NCI-H1105 (cell line): ENCODE results near the gene PPP1R2.
"Not testable (repeated sequence)": the region's sequence is repeated elsewhere in the genome, so short reads cannot be mapped to it uniquely, and the experiment has no call there.

Source experiments
- DNase-seq: peaks from one replicate; lab custom pipeline; 2025; lab: John Stamatoyannopoulos, UW

PPP1R2 gene

DNA sequence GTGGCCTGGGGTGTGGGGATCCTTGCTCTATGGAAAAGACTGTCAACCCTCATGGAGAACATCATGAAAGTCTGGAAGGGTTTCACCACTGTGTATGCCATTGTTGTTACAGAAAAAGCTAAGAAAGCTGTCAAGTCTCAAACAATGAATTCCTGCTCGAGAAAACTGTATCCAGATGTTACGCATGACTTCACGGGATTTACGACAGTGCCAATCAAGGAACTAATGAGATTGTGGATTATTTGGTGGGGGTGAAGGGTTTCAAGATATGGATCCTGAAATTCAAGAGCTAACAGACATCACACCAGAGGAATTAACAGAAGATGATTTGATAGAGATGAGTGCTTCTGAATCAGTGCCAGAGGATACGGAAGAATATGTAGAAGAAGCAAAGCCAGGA is 7.8 kb downstream of the PPP1R2 start:
- no peak for DNase-seq

DNA sequence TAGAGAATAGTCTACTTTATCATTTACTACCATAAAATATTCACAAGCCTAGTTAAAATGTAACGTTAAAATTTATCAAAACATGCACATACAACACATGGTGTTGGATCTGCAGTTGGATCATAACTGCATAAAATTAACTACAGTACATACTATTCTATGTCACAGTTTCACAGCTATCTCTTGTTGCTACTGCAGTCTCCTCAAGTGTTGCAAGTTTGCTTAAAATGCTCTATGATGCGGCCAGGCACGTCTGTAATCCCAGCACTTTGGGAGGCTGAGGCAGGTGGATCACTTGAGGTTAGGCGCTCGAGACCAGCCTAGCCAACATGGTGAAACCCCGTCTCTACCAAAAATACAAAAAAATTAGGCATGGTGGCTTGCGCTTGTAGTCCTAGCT is 10.3 kb downstream of the PPP1R2 start:
- DNase-seq, result no peak

DNA sequence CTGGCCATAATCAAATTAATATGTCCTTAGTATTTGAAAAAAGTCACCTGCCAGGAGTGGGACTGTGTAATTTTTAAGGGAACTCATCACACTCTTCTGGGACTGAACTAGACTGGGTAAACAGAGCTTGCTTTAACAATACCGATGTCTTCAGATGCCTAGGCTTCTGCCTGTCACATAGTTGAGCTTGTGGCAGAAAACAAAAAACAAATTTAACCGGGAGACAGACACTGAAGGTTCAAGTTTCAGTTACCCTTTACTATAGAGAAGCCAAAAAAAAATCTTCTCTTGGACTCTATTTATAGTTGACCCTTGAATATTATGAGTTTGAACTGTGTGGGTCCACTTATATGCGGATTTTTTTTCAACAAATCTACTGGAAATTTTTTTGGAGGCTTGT is 10.8 kb downstream of the PPP1R2 start:
- no peak for DNase-seq

DNA sequence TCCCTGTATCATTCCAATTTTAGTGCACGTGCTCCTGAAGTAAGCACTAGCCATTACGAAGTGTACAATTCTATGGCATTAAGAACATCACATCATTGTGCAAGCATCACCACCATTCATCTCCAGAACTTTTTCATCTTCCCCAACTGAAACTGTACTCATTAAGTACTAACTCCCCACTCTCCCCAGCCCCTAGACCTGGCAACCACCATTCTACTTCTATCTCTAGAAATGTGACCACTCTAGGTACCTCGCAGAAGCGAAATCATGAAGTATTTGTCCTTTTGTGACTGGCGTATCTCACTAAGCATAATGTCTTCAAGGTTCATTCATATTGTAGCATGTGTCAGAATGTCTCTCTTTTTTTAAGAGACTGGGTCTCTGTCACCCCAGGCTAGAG is 11.4 kb downstream of the PPP1R2 start:
- DNase-seq, result no peak

DNA sequence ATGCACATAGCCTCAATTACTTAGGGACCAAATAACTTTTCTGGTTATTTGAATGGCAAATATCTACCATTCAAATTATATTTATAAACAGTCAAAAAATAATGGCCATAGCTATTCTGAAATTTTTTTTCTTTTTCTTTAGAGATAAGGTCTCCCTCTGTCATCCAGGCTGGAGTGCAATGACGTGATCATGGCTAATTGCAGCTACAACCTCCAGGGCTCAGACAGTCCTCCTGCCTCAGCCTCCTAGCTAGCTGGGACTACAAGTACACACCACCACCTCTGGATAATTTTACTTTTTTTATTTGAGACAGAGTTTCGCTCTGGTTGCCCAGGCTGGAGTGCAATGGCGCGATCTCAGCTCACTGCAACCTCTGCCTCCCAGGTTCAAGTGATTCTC is 16.6 kb downstream of the PPP1R2 start:
- no peak for DNase-seq

DNA sequence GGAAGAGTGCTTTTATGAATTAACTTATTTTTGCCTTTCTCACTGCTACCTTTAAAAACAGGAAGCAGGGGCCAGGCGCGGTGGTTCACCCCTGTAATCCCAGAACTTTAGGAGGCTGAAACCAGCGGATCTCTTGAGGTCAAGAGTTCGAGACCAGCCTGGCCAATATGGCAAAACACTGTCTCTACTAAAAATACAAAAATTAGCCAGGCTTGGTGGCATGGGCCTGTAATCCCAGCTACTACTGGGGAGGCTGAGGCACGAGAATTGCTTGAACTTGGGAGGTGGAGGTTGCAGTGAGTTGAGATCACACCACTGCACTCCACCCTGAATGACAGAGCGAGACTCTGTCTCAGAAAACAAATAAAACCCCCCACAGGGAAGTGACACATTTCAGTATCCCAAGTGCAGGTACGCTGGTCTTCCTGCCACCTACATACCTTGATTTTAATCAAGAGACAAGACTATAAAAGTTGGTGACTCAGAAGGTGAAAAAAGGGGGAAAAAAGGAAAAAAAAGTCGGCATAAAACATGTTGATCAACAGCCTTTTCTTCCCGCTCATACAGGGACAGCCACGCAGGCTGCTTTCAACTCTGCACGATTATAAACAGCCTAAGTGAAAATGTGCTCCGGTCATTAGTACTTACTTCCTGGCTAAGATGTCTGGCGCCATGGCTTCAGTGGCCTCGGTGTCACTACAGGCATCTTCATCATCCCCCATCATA is 18.8 kb downstream of the PPP1R2 start:
- DNase-seq, result no peak

DNA sequence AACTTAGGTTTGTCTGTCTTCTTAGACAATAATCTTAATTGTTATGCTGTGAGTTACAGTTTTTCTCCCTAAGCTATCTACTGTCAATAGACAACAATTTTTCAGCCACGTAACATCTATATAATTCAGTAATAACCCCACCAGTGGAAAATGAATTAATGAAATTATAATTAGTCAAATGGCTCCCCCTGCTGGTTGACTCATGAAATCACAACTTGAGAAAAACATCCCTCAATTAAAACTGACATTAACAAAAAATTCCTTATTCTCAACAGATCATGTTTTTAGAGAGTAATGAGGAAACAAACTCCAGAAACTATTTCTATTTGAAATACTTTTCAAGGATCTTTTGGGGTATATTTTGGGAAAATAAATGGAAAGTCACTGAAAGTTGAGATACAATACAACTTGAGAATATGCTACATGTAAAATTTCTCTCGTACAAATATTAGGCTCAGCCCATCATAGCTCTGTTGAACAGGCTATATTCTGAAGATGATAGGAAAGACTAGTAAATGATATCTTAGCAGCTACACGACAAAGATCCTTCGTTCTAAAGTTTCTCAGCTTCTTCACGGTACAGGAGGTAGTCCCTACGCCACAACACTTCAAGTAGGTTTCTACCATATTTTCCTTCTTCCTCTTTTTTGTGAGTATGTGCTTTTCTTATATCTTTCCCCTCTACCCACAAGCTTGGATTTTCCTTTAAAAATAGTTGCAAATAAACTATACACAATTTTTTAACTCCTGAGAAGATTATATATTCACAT is 20.7 kb downstream of the PPP1R2 start:
- peak; percentile 49 for DNase-seq

DNA sequence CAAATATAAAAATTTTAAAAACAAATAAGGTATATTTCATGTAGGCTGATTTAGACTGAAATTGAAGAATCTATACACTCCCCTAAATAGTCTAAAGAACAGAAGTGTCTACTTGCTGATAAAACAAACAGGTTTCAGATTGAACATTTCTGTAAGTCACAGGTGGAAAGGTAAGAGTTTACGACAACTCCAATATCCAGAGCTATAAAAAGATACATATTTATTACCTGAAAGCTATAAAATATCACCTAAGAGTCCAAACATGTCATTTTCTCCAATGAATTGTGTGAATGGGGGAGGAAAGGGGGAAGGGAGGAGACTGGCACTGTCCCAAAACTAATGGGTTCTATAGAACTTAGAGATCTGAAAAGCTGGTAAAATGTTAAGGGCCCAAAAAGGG is 26.1 kb downstream of the PPP1R2 start:
- no peak for DNase-seq

DNA sequence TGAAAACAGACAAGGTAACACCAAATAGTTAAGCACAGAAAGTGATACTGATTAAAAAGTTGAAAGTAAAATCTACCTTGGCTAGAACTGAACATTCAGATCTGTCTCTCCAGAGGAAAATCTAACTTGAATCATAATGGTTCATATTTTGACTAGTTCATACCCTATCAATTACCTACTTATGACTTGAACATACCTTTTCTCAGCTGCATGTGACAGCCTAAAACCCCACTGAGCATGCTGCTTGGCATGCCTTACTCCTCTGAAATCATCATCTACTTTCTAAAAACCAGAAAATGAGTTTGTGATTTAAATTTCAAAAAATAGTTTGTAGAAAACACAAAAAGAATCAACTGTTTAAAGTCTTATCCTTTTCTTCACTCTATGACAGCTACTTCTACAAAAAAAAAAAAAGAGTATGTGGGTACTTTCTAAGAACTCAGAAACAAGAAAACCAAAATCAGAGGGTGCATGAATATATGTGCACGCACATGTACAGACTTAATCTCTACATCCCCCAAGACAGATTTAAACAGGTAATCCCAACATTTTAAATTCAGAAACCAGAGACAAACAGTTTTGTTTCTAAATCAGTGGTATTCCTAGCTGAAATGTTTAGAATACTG is 28.4 kb downstream of the PPP1R2 start:
- DNase-seq, result not testable (repeated sequence)

DNA sequence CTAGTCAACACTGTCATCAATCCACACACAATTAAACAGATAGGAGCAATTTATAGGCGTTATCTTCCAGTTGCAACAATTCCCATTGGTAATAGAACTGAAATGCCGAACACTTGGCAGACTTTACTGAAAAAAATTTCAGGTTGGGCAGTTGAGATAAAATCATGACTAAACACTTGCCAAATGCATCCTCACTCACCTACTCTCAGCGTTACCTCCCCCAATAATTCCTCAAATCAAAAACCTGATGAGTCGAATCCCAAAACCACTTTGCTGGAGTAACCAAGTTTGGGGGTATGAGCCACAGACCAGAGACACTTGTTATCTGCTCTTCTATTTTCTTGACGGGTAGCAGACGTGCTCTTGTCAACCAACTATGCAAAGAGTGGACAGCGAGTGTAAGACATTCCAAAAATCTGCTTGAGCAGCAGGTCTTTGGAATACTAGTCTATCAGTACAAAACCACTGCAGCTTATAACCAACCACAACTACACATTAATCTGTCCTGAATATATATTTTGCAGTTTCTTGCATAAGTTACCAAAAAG is 30.3 kb downstream of the PPP1R2 start:
- no peak for DNase-seq

DNA sequence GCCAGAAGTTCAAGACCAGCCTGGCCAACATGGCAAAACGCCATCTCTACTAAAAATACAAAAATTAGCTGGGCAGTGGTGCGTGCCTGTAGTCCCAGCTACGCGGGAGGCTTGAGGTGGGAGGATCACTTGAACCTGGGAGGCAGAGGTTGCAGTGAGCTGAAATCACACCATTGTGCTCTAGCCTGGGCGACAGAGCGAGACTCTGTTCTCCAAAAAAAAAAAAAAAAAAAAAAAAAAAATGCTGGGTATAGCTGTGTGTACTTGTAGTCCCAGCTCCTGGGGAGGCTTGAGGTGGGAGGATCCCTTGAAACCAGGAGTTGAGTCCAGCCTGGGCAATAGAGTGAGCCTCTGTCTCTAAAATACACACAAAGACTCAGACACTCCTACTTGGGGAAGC is 32.0 kb downstream of the PPP1R2 start:
- DNase-seq, result no peak

DNA sequence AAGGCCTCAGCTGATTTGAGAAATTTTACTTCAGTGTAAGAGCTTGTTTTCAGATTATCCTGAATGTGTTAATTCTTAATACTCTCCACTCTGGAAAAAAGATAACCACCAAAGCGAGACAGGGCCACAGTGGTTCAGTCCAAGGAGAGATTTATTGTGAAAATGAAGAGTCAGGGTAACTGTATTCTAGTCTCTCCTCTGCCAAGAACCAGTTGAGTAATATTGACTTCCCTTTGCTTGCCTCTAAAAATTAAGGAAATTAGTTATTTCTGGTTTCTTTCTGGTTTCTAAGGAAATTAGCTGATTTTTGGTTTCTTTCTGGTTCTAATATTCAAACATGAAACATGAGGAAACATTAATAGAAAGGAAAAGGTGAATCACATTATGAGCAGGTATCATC is 34.9 kb downstream of the PPP1R2 start:
- DNase-seq, result no peak

DNA sequence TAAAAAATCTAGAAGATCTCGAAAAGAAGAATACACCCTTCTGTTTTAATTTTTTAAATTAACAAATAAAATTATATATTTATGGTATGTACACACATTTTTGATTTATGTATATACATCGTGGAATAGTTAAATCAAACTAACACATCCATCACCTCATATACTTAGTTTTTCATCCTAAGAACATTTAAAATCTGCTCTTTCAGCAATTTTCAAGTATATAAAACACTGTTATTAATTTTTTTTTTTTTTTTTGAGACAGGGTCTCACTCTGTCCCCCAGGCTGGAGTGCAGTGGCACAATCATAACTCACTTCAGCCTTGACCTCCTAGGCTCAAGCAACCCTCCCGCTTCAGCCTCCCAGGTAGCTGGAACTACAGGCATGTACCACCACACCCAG is 67.5 kb downstream of the PPP1R2 start:
- DNase-seq, result no peak

DNA sequence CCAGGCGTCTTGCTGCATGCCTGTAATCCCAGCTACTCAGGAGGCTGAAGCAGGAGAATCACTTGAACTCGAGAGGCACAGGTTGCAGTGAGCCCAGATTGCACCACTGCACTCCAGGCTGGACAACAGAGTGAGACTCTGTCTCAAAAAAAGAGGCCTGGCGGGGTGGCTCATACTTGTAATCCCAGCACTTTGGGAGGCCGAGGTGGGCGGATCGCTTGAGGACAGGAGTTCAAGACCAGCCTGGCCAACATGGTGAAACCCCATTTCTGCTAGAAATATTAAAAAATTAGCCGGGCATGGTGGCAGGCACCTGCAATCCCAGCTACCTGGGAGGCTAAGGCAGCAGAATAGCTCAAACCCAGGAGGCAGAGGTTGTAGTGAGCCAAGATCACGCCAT is 68.0 kb downstream of the PPP1R2 start:
- not testable (repeated sequence) for DNase-seq

DNA sequence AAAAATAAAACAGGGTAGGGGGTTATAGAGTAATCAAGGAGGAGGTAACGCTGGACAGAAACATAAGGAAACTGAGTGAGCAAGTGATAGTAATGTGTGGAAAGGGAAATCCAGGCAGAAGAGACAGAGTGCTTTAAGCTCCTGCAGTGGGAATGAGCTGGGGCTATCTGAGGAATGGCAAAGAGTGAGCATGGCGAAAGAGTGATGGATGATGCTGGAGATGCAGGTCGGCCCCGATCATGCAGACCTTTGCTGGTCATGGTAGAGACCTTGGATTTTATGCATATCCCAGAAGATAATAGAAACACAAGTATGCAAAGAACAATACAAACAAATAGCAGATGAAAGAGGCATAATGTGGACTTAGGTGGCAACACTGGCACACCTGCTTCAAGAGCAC is 74.3 kb downstream of the PPP1R2 start:
- DNase-seq, result no peak

DNA sequence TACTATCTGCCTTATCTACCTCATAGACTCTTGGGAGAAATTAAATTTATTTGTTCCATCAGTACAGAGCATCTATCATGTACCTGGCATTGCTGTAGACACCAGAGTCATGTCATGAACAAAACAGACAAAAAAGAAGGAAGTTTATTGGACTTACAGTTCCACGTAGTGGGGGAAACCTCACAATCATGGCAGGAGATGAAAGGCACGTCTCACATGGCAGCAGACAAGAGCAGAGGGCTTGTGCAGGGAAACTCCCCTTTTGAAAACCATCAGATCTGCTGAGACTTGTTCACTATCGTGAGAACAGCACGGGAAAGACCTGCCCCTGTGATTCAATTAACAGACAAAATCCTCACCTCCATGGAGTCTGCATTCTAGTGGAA is 74.7 kb downstream of the PPP1R2 start:
- DNase-seq, result no peak

DNA sequence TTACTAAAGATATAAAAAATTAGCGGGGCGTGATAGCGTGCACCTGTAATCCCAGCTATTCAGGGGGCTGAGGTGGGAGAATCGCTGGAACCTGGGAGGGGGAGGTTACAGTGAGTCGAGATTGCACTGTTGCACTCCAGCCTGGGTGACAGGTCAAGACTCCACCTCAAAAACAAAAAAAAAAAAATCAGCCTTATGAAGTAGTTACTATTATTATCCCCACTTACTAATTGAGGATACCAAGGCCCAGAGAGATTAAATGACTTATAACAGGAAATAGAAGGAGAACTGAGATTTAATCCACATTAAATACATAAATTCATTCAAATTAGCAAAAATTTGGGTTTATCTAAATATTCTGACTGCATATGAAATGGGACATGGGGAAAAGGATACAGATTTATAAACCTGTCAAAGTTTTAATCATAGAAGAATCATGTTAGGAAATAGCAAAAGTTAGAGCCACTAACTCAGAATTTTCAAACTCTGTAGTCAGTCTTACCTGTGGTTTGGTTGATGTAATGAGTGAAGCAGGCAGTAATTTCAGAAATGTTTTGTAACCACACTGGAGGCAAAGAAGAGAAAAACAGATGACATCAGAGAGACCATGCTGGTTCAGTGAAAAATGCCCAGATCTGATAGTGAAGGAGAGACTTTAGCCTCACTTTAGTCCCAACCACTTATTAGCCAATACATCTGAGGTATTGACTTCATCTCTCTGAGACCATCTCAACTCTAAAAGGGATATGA is 75.3 kb downstream of the PPP1R2 start:
- no peak for DNase-seq

DNA sequence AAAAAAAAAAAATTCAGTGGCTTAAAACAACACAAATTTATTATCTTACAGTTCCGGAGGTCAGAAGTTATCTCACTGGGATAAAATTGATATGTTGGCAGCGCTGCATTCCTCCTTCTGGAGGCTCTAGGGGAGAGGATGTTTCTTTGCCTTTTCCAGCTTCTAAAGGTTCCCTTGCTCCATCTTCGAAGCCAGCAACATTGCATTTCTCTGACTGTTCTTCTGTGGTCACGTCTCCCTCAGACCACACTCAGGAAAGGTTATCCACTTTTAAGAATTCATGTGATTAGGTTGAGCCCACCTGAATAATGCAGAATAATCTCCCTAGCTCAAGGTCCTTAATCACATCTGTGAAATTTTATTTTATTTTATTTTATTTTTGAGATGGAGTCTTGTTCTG is 76.9 kb downstream of the PPP1R2 start:
- DNase-seq, result no peak
